Occipital lobe (tissue), 2 donors: ENCODE results near the gene TACC2. TPM values are rescaled to one million over a fixed set of nuclear protein-coding genes. Genes with fewer than 3 reads are reported as not detected.
A peak's percentile ranks its signal among the peaks of the same experiment; 100 is the strongest.
"Not testable (repeated sequence)": the region's sequence is repeated elsewhere in the genome, so short reads cannot be mapped to it uniquely, and the experiment has no call there.

ENCODE experiments used
- DNase-seq: peaks from one replicate; lab custom pipeline; 2025; lab: John Stamatoyannopoulos, UW
- total RNA-seq: library from RNA; depleted of rRNA; stranded (reverse); fragments of >200 nt; gene quantifications from one replicate; pipeline ENCODE4 v1.2.3, GENCODE V29; 2014

The TACC2 gene, protein sequence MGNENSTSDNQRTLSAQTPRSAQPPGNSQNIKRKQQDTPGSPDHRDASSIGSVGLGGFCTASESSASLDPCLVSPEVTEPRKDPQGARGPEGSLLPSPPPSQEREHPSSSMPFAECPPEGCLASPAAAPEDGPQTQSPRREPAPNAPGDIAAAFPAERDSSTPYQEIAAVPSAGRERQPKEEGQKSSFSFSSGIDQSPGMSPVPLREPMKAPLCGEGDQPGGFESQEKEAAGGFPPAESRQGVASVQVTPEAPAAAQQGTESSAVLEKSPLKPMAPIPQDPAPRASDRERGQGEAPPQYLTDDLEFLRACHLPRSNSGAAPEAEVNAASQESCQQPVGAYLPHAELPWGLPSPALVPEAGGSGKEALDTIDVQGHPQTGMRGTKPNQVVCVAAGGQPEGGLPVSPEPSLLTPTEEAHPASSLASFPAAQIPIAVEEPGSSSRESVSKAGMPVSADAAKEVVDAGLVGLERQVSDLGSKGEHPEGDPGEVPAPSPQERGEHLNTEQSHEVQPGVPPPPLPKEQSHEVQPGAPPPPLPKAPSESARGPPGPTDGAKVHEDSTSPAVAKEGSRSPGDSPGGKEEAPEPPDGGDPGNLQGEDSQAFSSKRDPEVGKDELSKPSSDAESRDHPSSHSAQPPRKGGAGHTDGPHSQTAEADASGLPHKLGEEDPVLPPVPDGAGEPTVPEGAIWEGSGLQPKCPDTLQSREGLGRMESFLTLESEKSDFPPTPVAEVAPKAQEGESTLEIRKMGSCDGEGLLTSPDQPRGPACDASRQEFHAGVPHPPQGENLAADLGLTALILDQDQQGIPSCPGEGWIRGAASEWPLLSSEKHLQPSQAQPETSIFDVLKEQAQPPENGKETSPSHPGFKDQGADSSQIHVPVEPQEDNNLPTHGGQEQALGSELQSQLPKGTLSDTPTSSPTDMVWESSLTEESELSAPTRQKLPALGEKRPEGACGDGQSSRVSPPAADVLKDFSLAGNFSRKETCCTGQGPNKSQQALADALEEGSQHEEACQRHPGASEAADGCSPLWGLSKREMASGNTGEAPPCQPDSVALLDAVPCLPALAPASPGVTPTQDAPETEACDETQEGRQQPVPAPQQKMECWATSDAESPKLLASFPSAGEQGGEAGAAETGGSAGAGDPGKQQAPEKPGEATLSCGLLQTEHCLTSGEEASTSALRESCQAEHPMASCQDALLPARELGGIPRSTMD (N-terminal part only)
- 16.1 TPM for total RNA-seq

DNA sequence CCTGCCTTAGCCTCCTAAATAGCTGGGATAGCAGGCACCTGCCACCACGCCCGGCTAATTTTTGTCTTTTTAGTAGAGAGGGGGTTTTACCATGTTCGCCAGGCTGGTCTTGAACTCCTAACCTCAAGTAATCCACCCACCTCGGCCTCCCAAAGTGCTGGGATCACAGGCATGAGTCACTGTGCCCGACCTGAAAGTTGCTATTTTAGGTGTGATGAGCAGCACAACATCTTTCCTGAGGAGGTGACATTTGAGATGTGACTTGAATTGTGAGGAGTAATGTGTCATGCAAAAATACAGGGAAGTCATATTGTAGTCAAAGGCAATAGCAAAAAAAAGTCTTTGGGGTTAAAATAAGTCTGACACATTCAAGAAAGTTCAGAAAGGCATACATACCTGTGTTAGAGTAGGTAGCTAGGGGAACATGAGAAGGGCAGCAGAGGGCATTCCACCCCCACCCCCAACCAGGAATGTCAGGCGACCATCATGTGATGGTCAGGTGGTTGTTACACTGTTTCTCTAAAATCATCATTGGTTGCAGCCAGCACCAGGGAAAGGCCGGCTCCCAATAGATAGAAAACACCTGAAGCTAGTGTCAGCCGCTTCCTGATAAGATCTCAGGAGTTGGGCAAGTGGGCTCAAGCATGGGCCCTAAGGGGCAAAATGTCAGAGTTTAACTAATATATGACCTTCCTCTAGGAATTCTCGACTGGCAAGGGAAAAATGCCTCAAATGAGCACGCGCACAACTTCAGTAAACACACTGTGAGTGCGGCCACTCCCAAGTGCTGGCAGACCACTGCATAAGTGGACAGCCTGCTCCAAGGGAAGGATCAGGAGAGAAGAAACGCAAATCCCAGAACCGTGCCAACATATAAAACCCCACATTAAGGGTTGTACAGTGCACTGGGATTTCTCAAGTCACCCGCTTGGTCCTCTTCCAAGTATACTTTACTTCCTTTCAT is at the start of gene TACC2:
TSS of gene TACC2 (plus strand) at position 803 of the 964 bp plus-strand sequence. CDS start 32,819 bp downstream, outside the sequence.
- no peak for DNase-seq

DNA sequence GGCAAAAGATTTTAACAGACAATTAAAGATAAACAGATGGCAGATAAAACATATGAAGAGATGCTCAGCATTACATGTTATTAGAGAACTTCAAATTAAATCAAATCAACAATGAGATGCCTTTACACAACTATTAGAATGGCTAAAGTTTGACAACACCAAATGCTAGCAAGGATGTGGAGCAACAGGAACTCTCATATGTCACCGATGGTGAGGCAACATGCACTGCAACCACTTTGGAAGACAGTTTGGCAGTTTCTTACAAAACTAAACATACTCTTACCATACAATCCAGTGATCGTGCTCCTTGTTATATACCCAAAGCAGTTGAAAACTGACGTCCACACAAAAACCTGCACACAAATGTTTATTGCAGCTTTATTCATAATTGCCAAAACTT is 47.4 kb upstream of the TACC2 start:
- DNase-seq, result no peak

DNA sequence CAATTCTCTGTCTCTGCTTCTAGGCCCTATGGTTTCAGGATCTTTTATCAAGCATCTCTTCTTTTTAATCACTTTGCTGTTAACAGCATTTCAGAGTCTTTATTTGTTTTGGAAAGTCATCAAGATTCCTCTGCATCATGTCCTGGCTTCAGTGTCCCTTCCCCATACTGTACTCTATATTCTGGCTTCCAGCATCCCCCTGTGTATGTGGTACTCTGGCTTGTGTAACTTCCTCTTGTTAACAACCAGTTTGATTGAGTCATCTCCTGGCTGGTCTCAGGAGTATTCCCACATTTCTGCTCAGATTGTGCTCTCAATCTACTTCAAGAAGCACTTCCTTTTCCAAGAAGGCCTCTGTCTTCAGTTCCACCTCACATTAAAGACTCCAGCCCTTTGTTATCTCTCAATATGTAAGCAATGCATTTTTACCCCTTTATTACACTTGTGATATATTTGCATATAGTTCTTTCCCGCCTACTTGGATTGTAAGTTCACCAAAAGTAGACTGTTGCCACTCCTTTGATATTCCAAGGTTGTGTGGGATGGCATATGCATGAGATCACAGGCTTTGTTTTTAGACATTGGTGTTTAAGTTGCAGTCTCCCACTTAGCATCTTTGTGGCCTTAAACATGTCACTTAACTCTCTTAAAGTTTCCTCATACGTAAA is 46.1 kb upstream of the TACC2 start:
- DNase-seq, result no peak

DNA sequence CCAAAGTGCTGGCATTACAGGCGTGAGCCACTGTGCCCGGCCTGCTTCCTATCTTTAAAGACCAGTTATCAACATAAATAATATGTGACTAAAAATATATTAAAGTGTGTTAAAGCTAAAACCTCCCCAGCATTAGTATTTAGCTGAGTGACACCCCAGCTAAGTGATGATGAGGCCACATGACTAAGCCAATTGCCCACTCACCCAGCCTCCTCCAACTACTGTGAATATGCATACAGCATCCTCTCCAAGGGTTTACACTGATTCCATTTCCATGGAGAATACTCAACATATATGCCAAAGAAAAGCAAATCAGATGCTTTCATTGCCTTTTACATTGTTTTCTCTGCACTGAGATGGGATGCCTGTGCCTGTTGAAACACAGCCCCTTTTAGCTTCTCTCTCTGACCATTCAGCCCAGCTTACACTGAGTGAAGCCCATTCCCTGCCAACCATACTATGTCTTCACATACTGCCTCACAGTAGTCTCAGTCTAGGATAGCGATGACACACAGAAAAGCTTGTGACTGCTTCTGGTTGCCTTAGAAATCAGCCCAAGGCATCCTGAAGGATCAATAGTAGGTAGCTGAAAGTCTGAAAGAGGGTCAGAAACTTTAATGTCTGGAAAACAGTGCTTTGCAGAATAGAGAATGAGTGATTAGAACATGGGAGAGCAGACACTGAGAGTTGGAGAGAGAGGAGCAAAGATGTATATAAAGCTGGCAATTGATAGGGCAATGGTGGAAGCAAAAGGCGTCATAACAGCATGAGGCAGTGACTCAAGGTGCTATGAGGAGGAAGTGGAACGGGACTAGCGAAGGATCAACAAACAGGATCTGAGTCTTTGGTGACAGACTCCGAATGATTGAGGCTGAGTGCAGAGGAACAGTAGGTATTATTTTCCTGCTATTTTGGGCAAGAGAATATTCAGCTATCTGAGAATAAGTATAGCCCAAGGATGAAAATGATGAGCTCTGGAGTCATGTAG is 41.3 kb upstream of the TACC2 start:
- no peak for DNase-seq

DNA sequence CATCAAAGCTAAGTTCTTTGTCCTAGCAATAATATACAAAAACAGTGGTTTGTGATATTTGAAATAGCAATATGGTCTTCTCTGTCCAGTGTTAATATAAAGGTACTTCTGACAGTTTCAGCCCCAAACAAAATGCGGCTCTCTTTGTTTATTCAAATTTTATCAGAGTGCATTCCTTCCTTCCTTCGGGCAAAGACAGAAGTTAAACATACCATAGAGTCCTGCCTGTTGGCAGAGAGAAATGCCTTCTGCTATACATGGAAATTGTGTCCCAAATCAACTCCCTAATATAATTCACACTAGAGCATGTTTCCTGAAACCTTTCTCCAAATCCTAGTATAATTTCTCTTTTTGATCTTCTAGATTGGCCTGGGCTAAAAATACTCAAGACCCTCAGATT is 39.9 kb upstream of the TACC2 start:
- no peak for DNase-seq

DNA sequence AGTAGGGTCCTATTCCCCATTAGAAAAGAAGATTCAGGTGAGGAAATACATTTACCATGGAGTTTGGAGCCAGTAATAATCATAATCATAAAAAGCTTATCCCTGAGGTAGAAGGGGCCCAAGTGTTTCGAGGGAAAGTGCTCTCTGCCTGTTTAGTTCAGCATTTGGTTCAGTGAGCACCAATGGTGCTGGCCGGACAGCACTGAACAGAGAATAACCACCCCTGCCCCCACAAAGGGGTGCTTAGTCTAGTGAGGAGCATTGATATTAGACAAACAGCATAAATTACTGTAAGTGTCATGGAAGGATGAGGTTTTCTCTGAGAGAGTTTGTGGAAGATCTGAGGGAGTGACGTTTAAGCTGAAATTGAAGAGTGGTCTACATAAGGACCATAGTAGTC is 39.5 kb upstream of the TACC2 start:
- DNase-seq, result no peak

DNA sequence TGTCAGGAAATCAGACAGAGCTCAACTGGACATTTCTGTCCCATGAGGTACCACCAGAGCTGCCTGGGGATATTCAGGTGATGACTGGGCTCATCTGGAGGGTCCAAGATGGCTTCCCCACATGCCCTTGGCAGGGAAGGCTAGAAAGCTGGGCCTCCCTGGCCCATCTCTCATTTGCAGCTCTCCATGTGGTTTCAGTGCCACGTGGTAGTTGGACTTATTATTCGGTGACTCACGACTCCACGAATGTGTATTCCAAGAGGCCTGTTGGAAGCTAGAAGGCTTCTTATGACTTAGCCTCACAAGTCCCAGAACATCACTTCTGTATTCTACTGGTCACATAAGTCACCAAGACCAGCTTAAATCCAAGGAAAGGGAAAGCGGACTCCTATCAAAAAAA is 36.7 kb upstream of the TACC2 start:
- DNase-seq, result no peak

DNA sequence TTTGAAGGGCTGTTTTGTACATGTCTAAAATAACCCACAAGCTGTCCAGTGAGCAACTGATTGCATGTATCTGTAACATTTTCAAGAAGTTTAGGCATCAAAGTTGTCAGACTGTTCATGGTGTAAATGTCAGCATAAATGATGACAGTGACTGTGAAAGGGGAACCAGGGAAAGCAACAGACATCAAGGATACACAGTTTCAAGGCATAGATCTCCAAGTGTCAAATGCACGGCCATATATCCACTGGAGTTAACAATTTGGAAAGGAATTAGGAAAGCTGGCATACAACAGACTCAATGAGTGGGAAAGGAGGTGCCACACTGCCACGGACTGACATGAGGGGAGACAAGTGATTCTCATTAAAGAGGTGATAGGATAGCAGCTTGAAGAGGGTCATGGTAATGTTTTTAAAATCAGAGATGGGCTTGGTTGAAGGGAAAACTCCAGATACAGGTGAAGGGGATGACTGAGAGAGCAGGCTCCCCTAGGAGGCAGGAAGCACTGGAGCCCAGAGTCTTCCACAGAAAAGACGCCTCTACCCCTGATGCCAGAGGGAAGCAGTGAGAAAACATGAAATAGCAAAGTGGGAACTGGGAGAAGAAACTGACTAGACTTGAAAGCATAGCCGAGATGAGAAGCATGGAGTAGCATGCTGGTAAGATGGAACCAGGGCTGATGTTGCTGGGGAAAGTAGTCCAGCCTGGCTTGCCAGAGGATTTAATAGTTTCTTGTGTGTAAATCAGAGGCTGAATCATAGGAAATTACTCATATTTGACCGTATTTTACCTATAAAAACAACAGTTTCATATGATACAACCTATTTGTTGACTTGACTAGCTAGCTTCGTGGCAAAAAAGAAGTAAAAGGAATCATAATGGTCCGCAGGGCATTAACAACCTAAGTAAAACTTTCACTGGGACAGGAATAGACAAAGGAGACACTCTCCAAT is 32.6 kb upstream of the TACC2 start:
- DNase-seq, result no peak

DNA sequence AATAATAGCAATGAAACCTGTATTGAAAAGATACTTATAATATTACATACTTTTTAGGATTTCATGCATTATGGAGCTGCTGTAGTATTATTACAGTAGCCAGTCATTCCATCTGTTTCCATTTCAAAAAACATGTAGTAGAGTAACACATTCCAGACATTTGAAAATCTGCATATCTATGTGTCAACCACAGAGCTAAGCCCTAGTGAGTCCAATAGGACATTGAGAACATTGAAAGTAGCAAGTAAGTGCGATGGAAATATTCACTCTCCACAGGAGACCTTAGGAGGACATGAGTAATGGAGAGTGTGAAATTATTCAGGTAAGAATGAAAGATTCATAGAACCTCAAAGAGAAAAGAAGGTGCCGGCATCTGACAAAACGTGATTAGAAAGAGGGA is 29.3 kb upstream of the TACC2 start:
- no peak for DNase-seq

DNA sequence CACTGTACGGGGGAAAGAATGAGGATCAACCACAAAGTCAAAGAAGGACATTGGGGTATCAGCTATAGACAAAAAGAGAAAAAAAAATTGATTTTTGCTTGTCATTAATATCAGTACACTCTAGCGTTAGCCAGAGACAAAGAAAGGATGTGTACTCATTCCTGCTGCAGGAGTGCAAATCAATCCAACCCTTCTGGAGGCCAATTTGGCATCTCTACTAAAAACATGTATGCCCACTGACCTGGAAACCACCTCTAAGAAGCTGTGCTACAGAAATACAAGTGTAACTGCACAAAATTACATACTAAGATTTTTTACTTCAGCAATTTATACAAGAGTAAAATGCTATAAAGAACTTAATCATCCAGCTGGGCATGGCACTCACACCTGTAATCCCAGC is 27.5 kb upstream of the TACC2 start:
- DNase-seq, result no peak

DNA sequence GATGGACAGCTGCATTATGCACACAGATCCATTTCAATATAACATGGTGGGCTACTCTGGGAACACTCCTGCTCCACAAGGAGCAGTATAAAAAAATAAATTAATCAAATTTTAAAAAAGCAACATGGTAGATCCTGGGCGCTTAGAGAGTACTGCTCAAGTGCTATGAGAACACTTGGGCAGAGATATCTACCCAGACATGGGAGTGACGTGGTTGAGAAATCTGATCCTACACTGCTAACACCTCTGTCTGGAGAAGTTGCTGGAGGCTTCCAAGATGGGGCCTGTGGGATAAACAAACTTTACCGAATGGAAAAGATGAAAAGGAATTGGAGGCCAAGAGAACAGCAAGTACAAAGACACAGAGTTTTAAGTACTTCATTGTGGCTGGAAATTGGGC is 23.0 kb upstream of the TACC2 start:
- DNase-seq, result no peak

DNA sequence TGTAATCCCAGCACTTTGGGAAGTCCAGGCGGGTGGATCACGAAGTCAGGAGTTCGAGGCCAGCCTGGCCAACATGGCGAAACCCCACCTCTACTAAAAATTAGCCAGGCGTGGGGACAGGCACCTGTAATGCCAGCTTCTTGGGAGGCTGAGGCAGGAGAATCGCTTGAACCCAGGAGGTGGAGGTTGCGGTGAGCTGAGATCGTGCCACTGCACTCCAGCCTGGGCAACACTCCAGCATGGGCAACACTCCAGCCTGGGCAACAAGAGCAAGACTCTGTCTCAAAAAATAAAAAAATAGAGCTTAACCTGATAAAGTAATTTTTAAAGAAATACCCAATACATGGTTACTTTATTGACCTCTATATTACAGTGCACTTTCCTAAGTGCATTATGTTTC is 19.9 kb upstream of the TACC2 start:
- DNase-seq, result not testable (repeated sequence)

DNA sequence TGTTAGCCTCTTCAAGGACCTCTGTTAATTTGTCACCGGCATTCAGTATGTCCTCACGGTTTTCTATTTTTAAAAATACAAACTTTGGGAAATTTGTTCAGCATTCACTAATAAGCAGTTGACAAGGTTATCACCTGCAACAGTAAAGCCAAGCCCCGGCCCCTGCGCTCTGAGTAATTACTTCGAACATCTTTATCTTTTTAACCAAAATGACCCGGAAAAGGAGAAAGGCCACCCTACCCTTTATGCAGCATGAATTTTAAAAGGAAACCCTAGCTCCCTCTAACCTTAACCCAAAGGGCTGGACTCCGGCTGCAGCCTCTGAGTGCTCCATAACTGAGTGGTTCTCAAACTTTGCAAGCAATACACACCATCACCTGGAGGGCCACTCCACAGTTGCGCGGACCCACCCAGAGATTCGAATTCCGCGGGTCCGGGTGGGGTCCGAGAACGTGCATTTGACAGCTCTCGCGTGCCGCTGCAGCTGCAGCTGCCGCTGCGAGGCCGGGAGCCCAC is 14.9 kb upstream of the TACC2 start:
- no peak for DNase-seq

DNA sequence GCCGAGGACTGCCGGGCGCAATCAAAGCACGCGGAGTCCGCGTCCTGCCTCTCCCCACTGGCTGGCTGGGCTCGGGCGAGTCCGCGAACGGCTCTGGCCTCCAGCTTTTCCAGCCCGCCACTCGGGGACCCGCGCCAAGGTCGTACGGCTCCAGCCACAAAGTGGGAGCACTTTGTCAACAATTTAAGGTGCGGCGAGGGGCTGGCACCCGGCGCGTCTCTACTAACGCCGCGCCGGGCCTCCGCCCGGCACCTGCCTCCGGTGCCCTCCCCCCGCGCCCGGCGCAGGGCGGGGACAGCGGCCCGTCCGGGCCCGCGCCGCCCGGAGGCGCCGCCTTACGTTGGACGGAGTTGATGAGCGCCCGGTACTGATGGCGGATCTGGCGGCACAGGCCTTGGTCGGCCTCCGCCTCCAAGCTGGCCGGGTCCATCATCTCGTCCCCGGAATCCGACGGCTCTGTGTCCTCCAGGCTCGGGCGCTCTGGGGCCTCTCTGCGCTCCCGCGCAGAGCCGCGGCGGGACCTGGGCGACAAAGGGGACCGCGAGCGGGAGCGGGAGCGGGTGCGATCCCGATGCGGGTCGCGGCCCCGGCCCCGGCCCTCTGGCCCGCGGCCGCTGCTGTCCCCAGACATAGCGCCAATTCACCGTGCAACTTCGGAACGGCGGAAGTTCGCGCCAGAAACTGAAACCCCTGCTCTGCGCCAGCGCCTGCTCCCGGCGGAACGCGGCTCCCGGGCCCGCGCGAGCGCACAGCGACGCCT is 14.2 kb upstream of the TACC2 start, which contains the start of gene NSMCE4A:
TSS of gene NSMCE4A (minus strand) at position 683 of the 760 bp plus-strand sequence. CDS start at position 631, 52 bp downstream.
- DNase-seq, result peak; percentile 72

DNA sequence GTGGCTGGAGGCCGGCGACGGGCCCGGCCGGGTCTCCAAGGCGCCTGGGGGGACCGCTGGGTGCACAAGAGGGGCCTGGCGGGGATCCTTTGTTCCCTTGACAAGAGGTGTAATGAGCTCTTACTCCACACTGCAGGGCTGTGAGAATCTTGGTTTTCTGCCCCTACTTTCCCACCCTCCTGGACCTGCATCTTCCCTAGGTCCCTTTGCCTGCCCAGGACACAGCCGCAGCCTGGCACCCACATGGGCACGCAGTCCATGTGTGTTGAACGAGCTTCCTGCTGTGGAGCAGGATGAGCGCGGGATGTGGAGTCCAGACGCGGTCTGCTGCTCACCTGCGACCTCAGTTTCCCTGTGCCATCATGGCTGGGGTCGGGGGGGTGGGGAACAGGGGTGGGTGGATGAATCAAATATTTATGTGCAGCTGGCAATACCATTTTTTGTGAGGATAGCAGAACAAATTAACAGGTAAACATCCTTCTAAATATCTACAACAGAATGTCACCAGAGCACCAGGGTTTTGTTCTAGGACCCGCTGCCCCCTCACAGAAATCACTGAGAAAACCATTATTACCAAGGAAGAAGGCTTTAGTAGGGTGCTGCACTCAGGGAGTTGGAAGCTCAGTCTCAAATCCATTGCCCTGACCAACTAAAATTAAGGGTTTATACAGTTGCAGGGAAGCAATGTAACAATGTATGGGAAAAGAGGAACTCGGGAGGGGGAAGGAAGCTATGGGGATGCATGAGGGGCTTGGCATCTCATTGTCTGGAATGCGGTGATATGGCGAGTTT is 13.5 kb upstream of the TACC2 start:
- no peak for DNase-seq

DNA sequence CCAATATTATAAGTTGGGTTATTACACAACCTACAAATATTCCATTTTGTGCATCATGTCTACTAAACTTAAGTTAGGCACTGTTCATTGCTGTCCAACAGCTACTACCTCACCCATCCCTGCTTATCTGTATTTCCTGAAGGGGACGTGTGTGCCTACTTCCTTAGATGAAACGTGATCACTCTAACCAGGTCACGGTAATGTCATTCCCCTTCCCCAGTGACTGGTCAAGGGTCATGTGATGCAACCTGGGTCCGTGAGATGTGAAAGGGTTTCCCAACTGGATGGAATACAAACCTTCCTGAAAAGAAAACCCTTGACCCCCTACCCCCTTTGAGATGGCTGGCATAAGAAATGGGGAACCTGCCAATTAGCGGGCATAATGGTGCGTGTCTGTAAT is 12.4 kb upstream of the TACC2 start:
- DNase-seq, result no peak
